Tibial nerve (tissue), 4 donors: Measurements from ENCODE around the gene WFIKKN1. TPM values are rescaled to one million over a fixed set of nuclear protein-coding genes. Genes with fewer than 3 reads are reported as not detected.
A peak's percentile ranks its signal among the peaks of the same experiment; 100 is the strongest.

Source experiments
- DNase-seq, 2 donors: peaks; one replicate each; pipeline ENCODE4 v3.0.0-alpha.2; 2019; ENCODE audit warnings: low spot score in 2 of 2
- H3K27ac ChIP-seq, 4 donors: fragments of 200-600 bp; sonication (generic) in 3 of 4; one replicate each; pipeline ENCODE4 v1.5.1; 2017 to 2019; ENCODE audit warnings: mild to moderate bottlenecking in 1 of 4
- H3K27me3 ChIP-seq, 2 donors: fragments of 200-600 bp; sonication (generic) in 1 of 2; one replicate each; pipeline versions ENCODE4 v1.5.1 to v1.6.0; 2017 to 2019
- H3K36me3 ChIP-seq, 3 donors: fragments of 200-600 bp; sonication (generic); one replicate each; pipeline ENCODE4 v1.5.1; 2018 to 2019
- H3K4me1 ChIP-seq, 4 donors: fragments of 200-600 bp; sonication (generic) in 3 of 4; one replicate each; pipeline ENCODE4 v1.5.1; 2017 to 2019
- H3K4me3 ChIP-seq, 4 donors: fragments of 200-600 bp; sonication (generic) in 3 of 4; one replicate each; pipeline ENCODE4 v1.5.1; 2017 to 2019; ENCODE audit warnings: mild to moderate bottlenecking in 1 of 4, moderate library complexity in 1 of 4
- H3K9me3 ChIP-seq, 4 donors: fragments of 200-600 bp; sonication (generic) in 3 of 4; one replicate each; pipeline ENCODE4 v1.5.1; 2017 to 2019
- CTCF ChIP-seq, 5 experiments: fragments of 200-600 bp in 3 of 5; fragments of 450-650 bp in 2 of 5; sonication (generic) in 3 of 5; IDR thresholded peaks; one replicate each; pipeline ENCODE4 v1.5.1; 2016 to 2019; ENCODE audit warnings: antibody characterized with exemption in 5 of 5, mild to moderate bottlenecking in 3 of 5, moderate library complexity in 2 of 5
- EP300 ChIP-seq, 2 donors: sonication (generic); formaldehyde crosslinking; IDR thresholded peaks; one replicate each; pipeline ENCODE4 v1.6.1; 2017; ENCODE audit warnings: antibody characterized with exemption in 2 of 2, mild to moderate bottlenecking in 1 of 2
- POLR2A ChIP-seq, 2 donors: fragments of 450-650 bp; IDR thresholded peaks; one replicate each; pipeline ENCODE4 v1.6.1; 2017; ENCODE audit warnings: antibody characterized with exemption in 2 of 2, mild to moderate bottlenecking in 2 of 2, moderate library complexity in 2 of 2
- WGBS, 2 donors: methylation state at CpG; one replicate each; pipeline ENCODE4 v1.1.5; 2018; 5-methylcytosine and 5-hydroxymethylcytosine counted together
- total RNA-seq, 4 donors: library from RNA; depleted of rRNA; stranded (reverse); fragments of >200 nt; gene quantifications; one replicate each; pipeline ENCODE4 v1.1.0, GENCODE V29; 2016

The WFIKKN1 gene
- total RNA-seq, 4 donors from 2014 or later, result 0.66 to 3.9 (median 1.8) TPM

- H3K4me1 ChIP-seq, result peaks cover 0 to 67% (median 36%) of the 10 kb centered on the region in 4 donors
- no peak for TF ChIP-seq EP300 (IDR thresholded peaks at IDR 0.05)
- no peak for TF ChIP-seq CTCF (IDR thresholded peaks at IDR 0.05)
- TF ChIP-seq POLR2A (IDR thresholded peaks at IDR 0.05), result no peak
- 0 to 2% methylated on average over 15 to 21 of the region's 21 CpGs for WGBS, 2 donors
Observed at GRCh38 chr16:588639-588888, 42.2 kb upstream of the WFIKKN1 start.

DNA sequence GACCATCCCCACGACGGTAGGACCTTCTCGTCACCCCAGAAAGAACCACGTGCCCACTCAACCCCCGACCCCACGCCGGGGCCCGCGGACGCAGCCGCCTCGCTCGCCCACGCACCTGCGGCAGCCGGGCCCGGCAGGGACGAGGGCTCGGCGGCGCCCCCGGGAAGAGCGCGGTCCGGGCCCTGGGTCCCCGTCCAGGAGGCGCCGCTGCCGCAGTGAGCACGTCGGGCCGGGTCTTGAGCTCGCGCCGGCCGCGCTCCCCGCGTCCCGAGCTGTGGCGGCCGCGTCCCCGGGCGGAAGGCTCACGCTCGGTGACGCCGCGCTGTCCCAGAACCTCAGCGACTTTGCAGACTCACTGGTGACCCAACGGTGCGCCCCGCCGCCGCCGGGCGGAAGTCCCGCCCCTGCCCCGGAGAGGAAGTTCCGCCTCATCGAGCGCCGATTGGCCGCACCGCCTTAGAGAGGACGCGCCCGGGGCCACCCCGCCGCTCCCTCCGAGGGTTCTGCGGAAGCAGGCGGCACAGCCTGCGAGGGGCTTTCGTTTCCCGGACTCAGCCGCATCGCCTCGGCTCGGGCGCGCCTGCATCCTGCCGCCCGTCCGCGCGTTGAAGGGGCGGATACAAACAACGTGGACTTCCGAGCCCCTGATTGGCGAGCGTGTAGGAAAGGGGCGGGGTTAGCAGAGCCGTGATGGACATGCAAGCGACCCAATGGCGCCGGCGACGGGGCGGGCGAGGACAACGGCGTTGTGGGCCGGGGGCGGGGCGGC is 41.7 kb upstream of the WFIKKN1 start:
- no peaks in the 10 kb centered on the region for H3K36me3 ChIP-seq
- 1 to 2% methylated on average over 32 to 47 of the region's 107 CpGs for WGBS, 2 donors
- peak overlapping the region; percentile 42 to 100 (median 90) for H3K4me3 ChIP-seq
- H3K27ac ChIP-seq, result peak overlapping the region; percentile 81 to 98 (median 92)
- H3K4me1 ChIP-seq, result peaks cover 0 to 70% (median 36%) of the 10 kb centered on the region in 4 donors
- DNase-seq, result peak; percentile 96 to 99
- TF ChIP-seq CTCF (IDR thresholded peaks at IDR 0.05), result no peak
- TF ChIP-seq POLR2A (IDR thresholded peaks at IDR 0.05), result peak; percentile 56 to 79
- peak in 1 of 2 donors; percentile 57 for TF ChIP-seq EP300 (IDR thresholded peaks at IDR 0.05)
- H3K9me3 ChIP-seq, result no peaks in the 10 kb centered on the region
- no peaks in the 10 kb centered on the region for H3K27me3 ChIP-seq

More at GRCh38 chr16:588639-588888, 42.2 kb upstream of the WFIKKN1 start:
- H3K27me3 ChIP-seq, result no peaks in the 10 kb centered on the region
- peaks cover 0 to under 1% (median 0%) of the 10 kb centered on the region in 3 donors for H3K36me3 ChIP-seq
- no peak for DNase-seq
- peak overlapping the region; percentile 42 to 100 (median 90) for H3K4me3 ChIP-seq
- H3K9me3 ChIP-seq, result no peaks in the 10 kb centered on the region
- H3K27ac ChIP-seq, result peak overlapping the region; percentile 81 to 98 (median 92)

- peak; percentile 98 to 99 for DNase-seq
- 1% methylated on average over 20 to 31 of the region's 67 CpGs for WGBS, 2 donors
- Histone ChIP-seq H3K9me3 (no peaks in the 10 kb centered on the region), H3K27me3 (no peaks in the 10 kb centered on the region), H3K36me3 (peaks cover 0 to 6% (median 0%) of the 10 kb centered on the region in 3 donors), H3K4me3 (peak within 1 kb of the TSS; percentile 88 to 100 (median 95)), H3K4me1 (peaks cover 0 to 70% (median 36%) of the 10 kb centered on the region in 4 donors), H3K27ac (peak within 1 kb of the TSS; percentile 81 to 98 (median 92))
- TF ChIP-seq POLR2A (IDR thresholded peaks at IDR 0.05) (no peak), CTCF (IDR thresholded peaks at IDR 0.05) (peak in 3 of 5 experiments; percentile 7 to 14 (median 10)), EP300 (IDR thresholded peaks at IDR 0.05) (peak; percentile 25 to 48)
Observed at GRCh38 chr16:589658-590187, 41.1 kb upstream of the WFIKKN1 start, which contains the start of gene RAB40C. TSS of gene RAB40C (plus strand) at chr16:590066. CDS start at chr16:590292, 226 bp downstream.

- Histone ChIP-seq H3K4me3 (peak overlapping the region; percentile 64 to 99 (median 90)), H3K27me3 (no peaks in the 10 kb centered on the region), H3K9me3 (no peaks in the 10 kb centered on the region), H3K36me3 (peaks cover 0 to 11% (median 0%) of the 10 kb centered on the region in 3 donors), H3K27ac (peak overlapping the region; percentile 43 to 93 (median 83)), H3K4me1 (peaks cover 0 to 75% (median 36%) of the 10 kb centered on the region in 4 donors)
- DNase-seq, result peak in 1 of 2 donors; percentile 21
- no peak for TF ChIP-seq CTCF (IDR thresholded peaks at IDR 0.05)
- TF ChIP-seq POLR2A (IDR thresholded peaks at IDR 0.05), result peak in 1 of 2 donors; percentile 17
- TF ChIP-seq EP300 (IDR thresholded peaks at IDR 0.05), result no peak
- 0 to 1% methylated on average over 40 to 53 of the region's 71 CpGs for WGBS, 2 donors
Observed at GRCh38 chr16:590188-590814, 40.5 kb upstream of the WFIKKN1 start.
